Endothelial cell of umbilical vein (primary cell): Measurements from ENCODE around the gene HABP4. TPM values are rescaled to one million over a fixed set of nuclear protein-coding genes. Genes with fewer than 3 reads are reported as not detected.

Experiments
- BruUV-seq: library from RNA; stranded (reverse); fragments of 400-500 nt; replicated peaks from 2 replicates; lab custom pipeline; 2021; lab: Mats Ljungman, UMichigan
- CTCF ChIA-PET: fragments of 300-600, 350-600 bp; sonication (Branson Sonifier 250); formaldehyde crosslinking; loops from one replicate; lab custom pipeline; 2021; ENCODE audit warnings: antibody characterized with exemption, inconsistent platforms; lab: Charles Lee
- POLR2A ChIA-PET: fragments of 300-600, 350-600 bp; sonication (Branson Sonifier 250); formaldehyde crosslinking; loops from one replicate; lab custom pipeline; 2021; ENCODE audit warnings: antibody characterized with exemption, inconsistent platforms; lab: Charles Lee
- DNase-seq: peaks from one replicate; pipeline ENCODE4 v3.0.0-alpha.2; 2011; ENCODE audit warnings: low read depth, low spot score
- FAIRE-seq: peaks from 2 replicates; lab custom pipeline; 2011; peaks lifted over from hg19 to GRCh38; lab: Jason Lieb, UNC
- H2AFZ ChIP-seq: 2 replicates; pipeline ENCODE4 v1.6.0; 2012; ENCODE audit warnings: low read depth, low read length, control low read depth, inconsistent platforms
- H3K27ac ChIP-seq: 2 replicates; pipeline ENCODE4 v1.5.1; 2011; ENCODE audit warnings: low read depth, mild to moderate bottlenecking, control low read depth, low read length, moderate library complexity; ENCODE audit not compliant: insufficient read depth
- H3K27me3 ChIP-seq, 2 experiments: 2 replicates each; pipeline versions ENCODE4 v1.6.0 to v1.6.1; 2011; ENCODE audit warnings: low read length in 2 of 2, mixed read lengths in 1 of 2; ENCODE audit not compliant: control insufficient read depth in 2 of 2, insufficient read depth in 2 of 2
- H3K36me3 ChIP-seq, 2 experiments: 2 replicates in 1 of 2; 3 replicates in 1 of 2; pipeline ENCODE4 v1.5.1; 2011; ENCODE audit warnings: low read length in 2 of 2, mild to moderate bottlenecking in 1 of 2, moderate library complexity in 1 of 2; ENCODE audit not compliant: control insufficient read depth in 2 of 2, insufficient read depth in 2 of 2; ENCODE audit errors: extremely low read depth in 1 of 2
- H3K4me1 ChIP-seq: 3 replicates; pipeline ENCODE4 v1.5.1; 2011; ENCODE audit warnings: mild to moderate bottlenecking, low read length; ENCODE audit not compliant: control insufficient read depth, insufficient read depth; ENCODE audit errors: extremely low read depth
- H3K4me2 ChIP-seq: 2 replicates; pipeline ENCODE4 v1.6.1; 2011; ENCODE audit warnings: low read length, control low read depth, mixed read lengths; ENCODE audit not compliant: insufficient read depth
- H3K4me3 ChIP-seq, 3 experiments: fragments of 200-600 bp in 1 of 3; sonication (generic), shearing (Covaris generic) in 1 of 3; replicated peaks in 1 of 3; 2 replicates each; pipeline ENCODE4 v1.5.1; 2011 to 2016; ENCODE audit warnings: control low read depth in 3 of 3, low read length in 3 of 3, mild to moderate bottlenecking in 2 of 3, inconsistent platforms in 1 of 3, low read depth in 1 of 3, moderate library complexity in 1 of 3; ENCODE audit not compliant: insufficient read depth in 1 of 3
- H3K79me2 ChIP-seq: 2 replicates; pipeline ENCODE4 v1.6.0; 2012; ENCODE audit warnings: low read length, inconsistent platforms; ENCODE audit not compliant: control insufficient read depth, insufficient read depth
- H3K9ac ChIP-seq: replicated peaks from 2 replicates; pipeline ENCODE3; 2011; ENCODE audit warnings: low read length, control low read depth; ENCODE audit not compliant: insufficient read depth; ENCODE audit errors: extremely low read depth
- H3K9me1 ChIP-seq: replicated peaks from 3 replicates; pipeline ENCODE4 v1.6.0; 2011; ENCODE audit warnings: mild to moderate bottlenecking, low read length; ENCODE audit not compliant: control insufficient read depth, insufficient read depth; ENCODE audit errors: extremely low read depth
- H3K9me3 ChIP-seq: replicated peaks from 2 replicates; pipeline ENCODE4 v1.5.1; 2012; ENCODE audit warnings: low read length, inconsistent platforms; ENCODE audit not compliant: control insufficient read depth, insufficient read depth
- H4K20me1 ChIP-seq: replicated peaks from 2 replicates; pipeline ENCODE3; 2011; ENCODE audit warnings: mild to moderate bottlenecking, low read length; ENCODE audit not compliant: control insufficient read depth, insufficient read depth; ENCODE audit errors: extremely low read depth
- EZH2 ChIP-seq: IDR thresholded peaks from 2 replicates; pipeline ENCODE4 v1.6.1; 2012; ENCODE audit warnings: borderline replicate concordance, low read depth, mild to moderate bottlenecking, moderate library complexity, low read length, inconsistent platforms; ENCODE audit not compliant: severe bottlenecking
- FOS ChIP-seq: IDR thresholded peaks from 2 replicates; pipeline ENCODE4 v1.6.1; 2011; ENCODE audit warnings: mild to moderate bottlenecking, low read length, moderate library complexity, borderline replicate concordance; ENCODE audit not compliant: insufficient read depth
- GATA2 ChIP-seq: IDR thresholded peaks from 2 replicates; pipeline ENCODE4 v1.7.0; 2011; ENCODE audit warnings: low read depth, mild to moderate bottlenecking, moderate library complexity, mixed read lengths, low read length; ENCODE audit not compliant: insufficient read length, insufficient read depth
- JUN ChIP-seq: IDR thresholded peaks from 2 replicates; pipeline ENCODE4 v1.6.1; 2011; ENCODE audit warnings: borderline replicate concordance, low read depth; ENCODE audit not compliant: insufficient read length, insufficient read depth
- MYC ChIP-seq: IDR thresholded peaks from one replicate; pipeline ENCODE4 v1.6.1; 2011; ENCODE audit warnings: mild to moderate bottlenecking, low read depth, low read length
- POLR2A ChIP-seq: IDR thresholded peaks from 2 replicates; pipeline ENCODE4 v1.6.1; 2012; ENCODE audit warnings: low read depth, mild to moderate bottlenecking, control low read depth, low read length
- POLR2AphosphoS5 ChIP-seq: IDR thresholded peaks from 2 replicates; pipeline ENCODE4 v1.6.1; 2012; ENCODE audit warnings: low read depth, mild to moderate bottlenecking, control low read depth, low read length, moderate library complexity; ENCODE audit not compliant: insufficient read depth
- dilution Hi-C: fragments of 300-500 bp; cut with MboI; formaldehyde crosslinking; loops from one replicate; pipeline ENCODE4 v1.15.0; 2019; ENCODE audit warnings: low sequenced_read_pairs; ENCODE audit not compliant: extremely low pct_ligation_motif_present
- intact Hi-C: fragments of 100-400 bp; cut with micrococcal nuclease; formaldehyde crosslinking; loops from one replicate; pipeline ENCODE4 v1.10.0; 2022
- polyA plus RNA-seq, 4 experiments: library from polyadenylated mRNA; depleted of rRNA in 3 of 4; stranded (reverse) in 3 of 4; unstranded in 1 of 4; fragments of >200 nt; gene quantifications; 2 replicates each; pipeline versions ENCODE4 v1.2.1 to v1.2.3, GENCODE V29; 2011 to 2012; ENCODE audit warnings: missing spikeins in 1 of 4
- total RNA-seq: library from RNA; stranded (reverse); gene quantifications from 2 replicates; pipeline ENCODE4 v1.2.3, GENCODE V29; 2021
- TF ChIP-seq, protein P1 (sequence below), 2 donors: IDR thresholded peaks; 1 replicate in 1 of 2; 2 replicates in 1 of 2; pipeline ENCODE4 v1.5.1; 2011; ENCODE audit warnings: low read length in 2 of 2, mild to moderate bottlenecking in 2 of 2, moderate library complexity in 2 of 2, control low read depth in 1 of 2, inconsistent platforms in 1 of 2, low read depth in 1 of 2; ENCODE audit not compliant: insufficient read depth in 1 of 2; ENCODE audit errors: extremely low read depth in 1 of 2
- TF ChIP-seq, protein P2 (sequence below): IDR thresholded peaks from 2 replicates; pipeline ENCODE4 v1.6.1; 2011; ENCODE audit not compliant: insufficient read depth, insufficient read length

The HABP4 gene
- total and polyA plus RNA-seq, 2 donors (not counting 3 experiments of a cell fraction or from before 2014, with no cell fraction given), result 4.6 to 11.1 TPM

DNA sequence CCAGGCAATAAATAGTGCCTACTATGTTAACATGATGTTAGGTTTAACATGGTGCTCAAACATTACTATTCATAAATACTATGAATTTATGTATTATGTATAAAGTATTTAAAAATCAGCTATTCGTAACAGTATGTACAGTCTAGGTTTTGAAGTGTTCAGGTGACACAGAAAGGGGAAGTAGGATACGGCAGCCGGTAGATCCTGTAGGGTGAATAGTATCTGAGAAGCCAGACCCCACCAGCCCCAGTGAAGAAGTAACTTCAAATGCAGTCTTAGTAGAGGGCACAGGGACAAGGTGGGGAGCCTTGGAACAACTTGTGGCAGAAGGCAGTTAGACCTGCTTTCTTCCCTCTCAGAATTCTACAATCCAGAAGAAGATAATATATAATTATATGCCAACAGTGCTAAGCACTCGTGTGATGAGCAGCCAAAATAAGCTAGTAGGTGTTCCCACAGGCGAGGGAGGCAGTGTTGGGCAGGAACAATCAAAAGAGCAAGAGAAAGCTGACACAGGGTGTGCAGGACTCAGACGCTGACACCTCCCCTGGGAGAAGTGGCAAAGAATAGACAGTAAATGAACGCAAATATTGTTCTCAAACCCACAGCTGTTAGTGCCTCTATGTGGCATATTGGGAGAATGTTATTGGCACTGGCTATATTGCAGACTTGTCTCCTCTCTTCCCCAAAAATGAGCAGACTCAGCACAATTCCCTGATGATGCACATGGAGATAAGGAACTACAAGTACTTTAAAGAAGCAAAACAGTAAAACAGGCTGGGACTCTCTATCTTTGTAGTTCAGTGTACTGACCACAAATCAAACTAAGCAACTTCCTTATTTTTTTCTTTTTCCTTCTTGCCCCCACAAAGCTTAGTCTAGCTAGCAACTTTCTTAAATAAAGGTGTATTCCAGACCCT, 36.4 kb upstream of the HABP4 start:
- DNase-seq (no peak), FAIRE-seq (no peak)
- no peak overlapping the region for H3K9ac ChIP-seq
- no peaks in the 10 kb centered on the region for H4K20me1 ChIP-seq
- BruUV-seq, result no TSS peak
- H3K27me3 ChIP-seq, result no peaks in the 10 kb centered on the region
- intact Hi-C loops, result loop anchor here (10.0 kb wide), 1 partner anchor 1001 kb away; the partner anchor contains the start of gene TDRD7
- POLR2A ChIA-PET, result no interaction called here
- no peak for TF ChIP-seq POLR2A
- no peak for TF ChIP-seq GATA2
- no peak for TF ChIP-seq MYC
- no peak for TF ChIP-seq EZH2
- TF ChIP-seq, protein P1, sequence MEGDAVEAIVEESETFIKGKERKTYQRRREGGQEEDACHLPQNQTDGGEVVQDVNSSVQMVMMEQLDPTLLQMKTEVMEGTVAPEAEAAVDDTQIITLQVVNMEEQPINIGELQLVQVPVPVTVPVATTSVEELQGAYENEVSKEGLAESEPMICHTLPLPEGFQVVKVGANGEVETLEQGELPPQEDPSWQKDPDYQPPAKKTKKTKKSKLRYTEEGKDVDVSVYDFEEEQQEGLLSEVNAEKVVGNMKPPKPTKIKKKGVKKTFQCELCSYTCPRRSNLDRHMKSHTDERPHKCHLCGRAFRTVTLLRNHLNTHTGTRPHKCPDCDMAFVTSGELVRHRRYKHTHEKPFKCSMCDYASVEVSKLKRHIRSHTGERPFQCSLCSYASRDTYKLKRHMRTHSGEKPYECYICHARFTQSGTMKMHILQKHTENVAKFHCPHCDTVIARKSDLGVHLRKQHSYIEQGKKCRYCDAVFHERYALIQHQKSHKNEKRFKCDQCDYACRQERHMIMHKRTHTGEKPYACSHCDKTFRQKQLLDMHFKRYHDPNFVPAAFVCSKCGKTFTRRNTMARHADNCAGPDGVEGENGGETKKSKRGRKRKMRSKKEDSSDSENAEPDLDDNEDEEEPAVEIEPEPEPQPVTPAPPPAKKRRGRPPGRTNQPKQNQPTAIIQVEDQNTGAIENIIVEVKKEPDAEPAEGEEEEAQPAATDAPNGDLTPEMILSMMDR (IDR thresholded peaks at IDR 0.05; ENCODE audit: extremely low read depth in 1 of 2, insufficient read depth in 1 of 2, low read depth in 1 of 2, low read length in 2 of 2), result no peak
- TF ChIP-seq, protein P2, sequence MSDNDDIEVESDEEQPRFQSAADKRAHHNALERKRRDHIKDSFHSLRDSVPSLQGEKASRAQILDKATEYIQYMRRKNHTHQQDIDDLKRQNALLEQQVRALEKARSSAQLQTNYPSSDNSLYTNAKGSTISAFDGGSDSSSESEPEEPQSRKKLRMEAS, result no peak
- TF ChIP-seq FOS, result no peak
- TF ChIP-seq POLR2AphosphoS5, result no peak
- no peak for TF ChIP-seq JUN
- dilution Hi-C loops, result no loop called here
- H3K9me3 ChIP-seq, result no peaks in the 10 kb centered on the region
- peaks cover 7% of the 10 kb centered on the region for H3K4me1 ChIP-seq
- H3K4me2 ChIP-seq, result no peak overlapping the region
- no peaks in the 10 kb centered on the region for H3K9me1 ChIP-seq
- CTCF ChIA-PET, result interaction anchor here (0.9 kb wide), 2 partner anchors 29 to 86 kb away, joined by 3 read pairs; no protein-coding TSS in a partner anchor
- H3K27ac ChIP-seq, result no peak overlapping the region
- H3K79me2 ChIP-seq, result peaks cover 69% of the 10 kb centered on the region
- H3K4me3 ChIP-seq, result no peak overlapping the region
- no peak overlapping the region for H2AFZ ChIP-seq
- no peaks in the 10 kb centered on the region for H3K36me3 ChIP-seq
